ENCODE results near the gene PLCXD1.

PLCXD1 gene

GRCh38 chrX:312621-313331 lies 31.6 kb downstream of the PLCXD1 start:
- Histone ChIP-seq H3K27ac (ENCODE audit: poor library complexity, severe bottlenecking) (no peak overlapping the region), H3K36me3 (ENCODE audit: low read depth) (peaks cover 56% of the 10 kb centered on the region), H3K4me1 (ENCODE audit: insufficient read depth, poor library complexity, severe bottlenecking) (no peaks in the 10 kb centered on the region), H3K4me3 (ENCODE audit: severe bottlenecking) (no peak overlapping the region), H3K9me3 (ENCODE audit: severe bottlenecking) (no peaks in the 10 kb centered on the region), H3K27me3 (ENCODE audit: insufficient read depth, poor library complexity, severe bottlenecking) (no peaks in the 10 kb centered on the region)
- DNase-seq (ENCODE audit: low spot score) (peak; percentile 73), ATAC-seq (ENCODE audit: low read depth) (no peak)
- no peak for TF ChIP-seq CTCF (IDR thresholded peaks at IDR 0.05; ENCODE audit: poor library complexity, severe bottlenecking)

- Histone ChIP-seq H3K4me3 (ENCODE audit: severe bottlenecking) (no peak overlapping the region), H3K36me3 (ENCODE audit: low read depth) (peaks cover 49% of the 10 kb centered on the region), H3K27me3 (ENCODE audit: insufficient read depth, poor library complexity, severe bottlenecking) (no peaks in the 10 kb centered on the region), H3K27ac (ENCODE audit: poor library complexity, severe bottlenecking) (no peak overlapping the region), H3K4me1 (ENCODE audit: insufficient read depth, poor library complexity, severe bottlenecking) (no peaks in the 10 kb centered on the region), H3K9me3 (ENCODE audit: severe bottlenecking) (no peaks in the 10 kb centered on the region)
- DNase-seq (ENCODE audit: low spot score): peak; percentile 55
- ATAC-seq (ENCODE audit: low read depth): no peak
- TF ChIP-seq CTCF (IDR thresholded peaks at IDR 0.05; ENCODE audit: poor library complexity, severe bottlenecking): no peak
These were observed 32.4 kb downstream of the PLCXD1 start for GRCh38 chrX:313546-313945.

GRCh38 chrX:314049-314448 lies 32.9 kb downstream of the PLCXD1 start:
- ATAC-seq (ENCODE audit: low read depth) (no peak), DNase-seq (ENCODE audit: low spot score) (peak; percentile 72)
- Histone ChIP-seq H3K36me3 (ENCODE audit: low read depth) (peaks cover 46% of the 10 kb centered on the region), H3K27ac (ENCODE audit: poor library complexity, severe bottlenecking) (no peak overlapping the region), H3K4me1 (ENCODE audit: insufficient read depth, poor library complexity, severe bottlenecking) (no peaks in the 10 kb centered on the region), H3K4me3 (ENCODE audit: severe bottlenecking) (no peak overlapping the region), H3K27me3 (ENCODE audit: insufficient read depth, poor library complexity, severe bottlenecking) (no peaks in the 10 kb centered on the region), H3K9me3 (ENCODE audit: severe bottlenecking) (no peaks in the 10 kb centered on the region)
- no peak for TF ChIP-seq CTCF (IDR thresholded peaks at IDR 0.05; ENCODE audit: poor library complexity, severe bottlenecking)

GRCh38 chrX:314781-315595 lies 33.8 kb downstream of the PLCXD1 start:
- peak; percentile 75 for DNase-seq (ENCODE audit: low spot score)
- Histone ChIP-seq H3K4me1 (ENCODE audit: insufficient read depth, poor library complexity, severe bottlenecking) (no peaks in the 10 kb centered on the region), H3K9me3 (ENCODE audit: severe bottlenecking) (no peaks in the 10 kb centered on the region), H3K4me3 (ENCODE audit: severe bottlenecking) (no peak overlapping the region), H3K36me3 (ENCODE audit: low read depth) (peaks cover 43% of the 10 kb centered on the region), H3K27ac (ENCODE audit: poor library complexity, severe bottlenecking) (no peak overlapping the region), H3K27me3 (ENCODE audit: insufficient read depth, poor library complexity, severe bottlenecking) (no peaks in the 10 kb centered on the region)
- TF ChIP-seq CTCF (IDR thresholded peaks at IDR 0.05; ENCODE audit: poor library complexity, severe bottlenecking): no peak
- ATAC-seq (ENCODE audit: low read depth): no peak

All from RWPE2 (cell line).